Activated CD4-positive, alpha-beta T cell treated with anti-CD3 and anti-CD28 coated beads, Interleukin-2, Interleukin-6, amounts not matched to agents 100 ng/mL and 50 ng/mL, durations not matched to agents 16 hours and 8 hours (primary cell): ENCODE measurements around the gene GPR25.
"Not testable (repeated sequence)": the region's sequence is repeated elsewhere in the genome, so short reads cannot be mapped to it uniquely, and the experiment has no call there.

ENCODE experiments used
- DNase-seq: peaks from one replicate; pipeline ENCODE4 v3.0.0-alpha.2; 2020

The GPR25 gene

GRCh38 chr1:200895801-200896530 is 23.2 kb downstream of the GPR25 start:
- no peak for DNase-seq

GRCh38 chr1:200896531-200897196 is 23.9 kb downstream of the GPR25 start:
- no peak for DNase-seq

GRCh38 chr1:200897259-200897658 is 24.5 kb downstream of the GPR25 start:
- no peak for DNase-seq

- DNase-seq = no peak
Measured at GRCh38 chr1:200899015-200899386, 26.2 kb downstream of the GPR25 start.

- DNase-seq = no peak
Measured at GRCh38 chr1:200899451-200899915, 26.7 kb downstream of the GPR25 start.

- DNase-seq = no peak
Measured at GRCh38 chr1:200899954-200900867, 27.4 kb downstream of the GPR25 start.

- DNase-seq = no peak
Measured at GRCh38 chr1:200900877-200901276, 28.1 kb downstream of the GPR25 start.

- DNase-seq = no peak
Measured at GRCh38 chr1:200901350-200901749, 28.6 kb downstream of the GPR25 start.

GRCh38 chr1:200901796-200902444 is 29.1 kb downstream of the GPR25 start:
- no peak for DNase-seq

GRCh38 chr1:200903793-200904192 is 31.0 kb downstream of the GPR25 start:
- DNase-seq = no peak

- DNase-seq = no peak
Measured at GRCh38 chr1:200904772-200905171, 32.0 kb downstream of the GPR25 start.

GRCh38 chr1:200905411-200906052 is 32.8 kb downstream of the GPR25 start:
- peak; percentile 80 for DNase-seq

- DNase-seq = no peak
Measured at GRCh38 chr1:200906491-200906890, 33.7 kb downstream of the GPR25 start.

GRCh38 chr1:200907611-200908097 is 34.9 kb downstream of the GPR25 start:
- DNase-seq = no peak

- DNase-seq = no peak
Measured at GRCh38 chr1:200908191-200908868, 35.5 kb downstream of the GPR25 start.

- no peak for DNase-seq
Measured at GRCh38 chr1:200909071-200909470, 36.3 kb downstream of the GPR25 start.

GRCh38 chr1:200909757-200910239 is 37.0 kb downstream of the GPR25 start:
- DNase-seq = no peak

GRCh38 chr1:200911361-200911760 is 38.6 kb downstream of the GPR25 start:
- no peak for DNase-seq

GRCh38 chr1:200911936-200912335 is 39.2 kb downstream of the GPR25 start:
- not testable (repeated sequence) for DNase-seq

GRCh38 chr1:200912737-200913407 is 40.1 kb downstream of the GPR25 start:
- no peak for DNase-seq

GRCh38 chr1:200916152-200916551 is 43.4 kb downstream of the GPR25 start:
- no peak for DNase-seq
